KOPT-K1 (cell line): Measurements from ENCODE around the gene MCM7.

Experiments
- H3K27ac ChIP-seq: fragments of 200-600 bp; sonication (generic); 2 replicates; pipeline ENCODE4 v1.5.1; 2016; ENCODE audit warnings: antibody characterized with exemption, mild to moderate bottlenecking, low read depth, low read length; ENCODE audit not compliant: poor library complexity, severe bottlenecking
- H3K36me3 ChIP-seq: fragments of 200-600 bp; sonication (generic); 2 replicates; pipeline ENCODE4 v1.5.1; 2017; ENCODE audit warnings: antibody characterized with exemption, mild to moderate bottlenecking, low read length, moderate library complexity; ENCODE audit not compliant: insufficient read depth
- H3K9me3 ChIP-seq: fragments of 200-600 bp; sonication (generic); 2 replicates; pipeline ENCODE4 v1.5.1; 2017; ENCODE audit warnings: antibody characterized with exemption, low read length, mild to moderate bottlenecking; ENCODE audit not compliant: insufficient read depth, poor library complexity, severe bottlenecking

Gene MCM7

GRCh38 chr7:100049441-100050291 is 51.5 kb downstream of the MCM7 start, which contains the start of gene ZSCAN21:
TSS of gene ZSCAN21 (plus strand) at chr7:100049774. CDS start at chr7:100057007, 7,233 bp downstream.
- Histone ChIP-seq H3K9me3 (no peaks in the 10 kb centered on the region), H3K36me3 (no peaks in the 10 kb centered on the region), H3K27ac (peak within 1 kb of the TSS; percentile 64)

DNA sequence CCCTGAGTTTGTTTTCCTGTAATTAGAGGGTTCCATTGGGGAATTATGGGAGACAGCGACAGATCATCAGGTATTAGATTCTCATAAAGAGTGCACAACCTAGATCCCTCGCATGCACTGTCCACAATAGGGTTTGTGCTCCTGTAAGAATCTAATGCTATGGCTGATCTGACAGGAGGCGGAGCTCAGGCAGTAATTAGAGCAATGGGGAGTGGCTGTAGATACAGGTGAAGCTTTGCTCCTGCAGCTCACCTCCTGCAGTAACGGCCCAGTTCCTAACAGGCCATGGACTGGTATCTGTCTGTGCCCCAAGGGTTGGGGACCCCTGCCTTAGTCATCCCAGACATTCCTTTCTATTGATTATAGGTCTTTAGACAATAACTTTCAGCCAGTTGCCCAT is 52.5 kb downstream of the MCM7 start:
- no peak overlapping the region for H3K27ac ChIP-seq
- no peaks in the 10 kb centered on the region for H3K36me3 ChIP-seq

GRCh38 chr7:100044718-100045117 is 56.5 kb downstream of the MCM7 start:
- H3K27ac ChIP-seq, result no peak overlapping the region
- no peaks in the 10 kb centered on the region for H3K9me3 ChIP-seq
- H3K36me3 ChIP-seq, result no peaks in the 10 kb centered on the region

More for the DNA sequence above, 52.5 kb downstream of the MCM7 start:
- no peaks in the 10 kb centered on the region for H3K9me3 ChIP-seq
